Osteoblast (primary cell): Measurements from ENCODE around the gene HACD1. TPM values are rescaled to one million over a fixed set of nuclear protein-coding genes. Genes with fewer than 3 reads are reported as not detected.

ENCODE experiments used
- DNase-seq: peaks from one replicate; pipeline ENCODE4 v3.0.0; 2011; ENCODE audit warnings: low spot score, mixed read lengths; ENCODE audit not compliant: insufficient read length; ENCODE audit errors: missing footprints
- H2AFZ ChIP-seq: 2 replicates; pipeline ENCODE4 v1.6.0; 2011; ENCODE audit warnings: mild to moderate bottlenecking, low read length
- H3K27ac ChIP-seq: 2 replicates; pipeline ENCODE4 v1.5.1; 2011; ENCODE audit warnings: mild to moderate bottlenecking, low read depth, low read length, moderate library complexity
- H3K27me3 ChIP-seq: 2 replicates; pipeline ENCODE4 v1.6.0; 2012; ENCODE audit warnings: mild to moderate bottlenecking, control low read depth, inconsistent platforms, low read length, moderate library complexity; ENCODE audit not compliant: insufficient read depth
- H3K36me3 ChIP-seq: 2 replicates; pipeline ENCODE4 v1.5.1; 2011; ENCODE audit warnings: mild to moderate bottlenecking, low read length, control low read depth, moderate library complexity; ENCODE audit not compliant: insufficient read depth
- H3K4me1 ChIP-seq: 2 replicates; pipeline ENCODE4 v1.5.1; 2011; ENCODE audit warnings: mild to moderate bottlenecking, low read length, control low read depth, moderate library complexity; ENCODE audit not compliant: insufficient read depth
- H3K4me2 ChIP-seq: 2 replicates; pipeline ENCODE4 v1.6.0; 2011; ENCODE audit warnings: mild to moderate bottlenecking, low read length; ENCODE audit not compliant: insufficient read depth
- H3K4me3 ChIP-seq: fragments of 200-600 bp; sonication (generic); 3 replicates; pipeline ENCODE4 v1.5.1; 2012; ENCODE audit warnings: mild to moderate bottlenecking, low read length, inconsistent platforms; ENCODE audit not compliant: insufficient read depth
- H3K79me2 ChIP-seq: 2 replicates; pipeline ENCODE4 v1.6.0; 2012; ENCODE audit warnings: mild to moderate bottlenecking, low read length, control low read depth, inconsistent platforms; ENCODE audit not compliant: insufficient read depth
- H3K9me3 ChIP-seq: 2 replicates; pipeline ENCODE4 v1.5.1; 2011; ENCODE audit warnings: low read depth, low read length, control low read depth
- H4K20me1 ChIP-seq: 2 replicates; pipeline ENCODE4 v1.6.0; 2012; ENCODE audit warnings: mild to moderate bottlenecking, low read length, control low read depth; ENCODE audit not compliant: insufficient read depth
- total RNA-seq: library from RNA; depleted of rRNA; stranded (reverse); fragments of >200 nt; gene quantifications from 2 replicates; pipeline ENCODE4 v1.2.3, GENCODE V29; 2012
- TF ChIP-seq, protein P1 (sequence below): IDR thresholded peaks from 2 replicates; pipeline ENCODE4 v1.5.1; 2011; ENCODE audit warnings: mild to moderate bottlenecking, low read depth, low read length, moderate library complexity; ENCODE audit errors: extremely low read depth

HACD1 gene
- total RNA-seq, 1 donor = 30.0 TPM

DNA sequence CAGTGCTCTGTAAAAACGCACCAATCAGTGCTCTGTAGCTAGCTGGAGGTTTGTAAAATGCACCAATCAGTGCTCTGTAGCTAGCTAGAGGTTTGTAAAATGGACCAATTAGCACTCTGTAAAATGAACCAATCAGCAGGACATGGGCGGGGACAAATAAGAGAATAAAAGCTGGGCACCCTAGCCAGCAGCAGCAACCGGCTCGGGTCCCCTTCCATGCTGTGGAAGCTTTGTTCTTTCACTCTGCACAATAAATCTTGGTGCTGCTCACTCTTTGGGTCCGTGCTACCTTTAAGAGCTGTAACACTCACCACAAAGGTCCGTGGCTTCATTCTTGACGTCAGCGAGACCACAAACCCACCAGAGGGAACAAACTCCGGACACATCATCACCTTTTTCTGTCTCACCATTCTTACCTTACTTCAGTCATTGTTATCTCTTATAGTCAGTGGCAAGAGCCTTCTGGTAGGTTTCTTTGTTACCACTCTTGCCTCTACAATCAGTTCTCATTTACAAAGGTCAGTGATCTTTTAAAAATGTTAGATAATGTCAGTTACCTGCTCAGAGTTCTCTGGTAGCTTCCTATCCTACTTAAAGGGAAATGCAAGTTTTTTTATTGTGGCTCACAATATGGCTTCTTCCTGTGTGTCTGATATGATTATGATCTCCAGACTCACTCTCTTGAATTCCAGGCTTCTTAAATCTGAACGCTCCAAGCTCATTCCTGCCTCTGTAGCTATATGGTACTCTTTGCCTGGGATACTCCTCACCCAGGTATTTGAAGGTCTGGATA lies 31.3 kb upstream of the HACD1 start:
- TF ChIP-seq, protein P1, sequence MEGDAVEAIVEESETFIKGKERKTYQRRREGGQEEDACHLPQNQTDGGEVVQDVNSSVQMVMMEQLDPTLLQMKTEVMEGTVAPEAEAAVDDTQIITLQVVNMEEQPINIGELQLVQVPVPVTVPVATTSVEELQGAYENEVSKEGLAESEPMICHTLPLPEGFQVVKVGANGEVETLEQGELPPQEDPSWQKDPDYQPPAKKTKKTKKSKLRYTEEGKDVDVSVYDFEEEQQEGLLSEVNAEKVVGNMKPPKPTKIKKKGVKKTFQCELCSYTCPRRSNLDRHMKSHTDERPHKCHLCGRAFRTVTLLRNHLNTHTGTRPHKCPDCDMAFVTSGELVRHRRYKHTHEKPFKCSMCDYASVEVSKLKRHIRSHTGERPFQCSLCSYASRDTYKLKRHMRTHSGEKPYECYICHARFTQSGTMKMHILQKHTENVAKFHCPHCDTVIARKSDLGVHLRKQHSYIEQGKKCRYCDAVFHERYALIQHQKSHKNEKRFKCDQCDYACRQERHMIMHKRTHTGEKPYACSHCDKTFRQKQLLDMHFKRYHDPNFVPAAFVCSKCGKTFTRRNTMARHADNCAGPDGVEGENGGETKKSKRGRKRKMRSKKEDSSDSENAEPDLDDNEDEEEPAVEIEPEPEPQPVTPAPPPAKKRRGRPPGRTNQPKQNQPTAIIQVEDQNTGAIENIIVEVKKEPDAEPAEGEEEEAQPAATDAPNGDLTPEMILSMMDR = no peak
- Histone ChIP-seq H3K27ac (no peak overlapping the region), H3K4me1 (peaks cover 44% of the 10 kb centered on the region), H3K4me2 (no peak overlapping the region), H3K36me3 (peaks cover 2% of the 10 kb centered on the region), H3K9me3 (no peaks in the 10 kb centered on the region), H3K4me3 (no peak overlapping the region), H4K20me1 (peaks cover 11% of the 10 kb centered on the region), H3K79me2 (peaks cover 82% of the 10 kb centered on the region), H3K27me3 (no peaks in the 10 kb centered on the region), H2AFZ (no peak overlapping the region)
- no peak for DNase-seq

DNA sequence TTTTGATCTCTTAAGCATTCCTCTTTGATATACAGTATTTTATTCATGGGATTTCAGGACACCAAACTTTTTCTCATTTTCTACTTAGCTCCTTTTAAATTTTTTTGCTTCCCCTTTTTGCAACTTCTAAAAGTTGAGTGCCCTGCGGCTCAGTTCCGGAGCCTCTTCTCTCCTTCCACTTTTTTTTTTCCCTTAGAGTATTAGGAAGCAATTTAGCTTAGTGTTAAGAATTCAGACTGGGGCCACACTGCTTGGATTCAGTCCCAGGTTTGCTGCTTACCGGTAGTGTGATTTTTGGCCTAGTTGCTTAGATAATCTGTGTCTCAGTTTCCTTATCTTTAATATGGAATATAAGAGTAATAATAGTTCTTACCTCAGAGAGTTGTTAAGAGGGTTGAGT lies 30.2 kb upstream of the HACD1 start:
- H3K4me1 ChIP-seq = peaks cover 44% of the 10 kb centered on the region
- no peaks in the 10 kb centered on the region for H3K9me3 ChIP-seq
- H3K79me2 ChIP-seq = peaks cover 79% of the 10 kb centered on the region
- H3K4me3 ChIP-seq = no peak overlapping the region
- H3K4me2 ChIP-seq = no peak overlapping the region
- no peak overlapping the region for H2AFZ ChIP-seq
- TF ChIP-seq, protein P1 = no peak
- peaks cover 2% of the 10 kb centered on the region for H3K36me3 ChIP-seq
- H4K20me1 ChIP-seq = peaks cover 11% of the 10 kb centered on the region
- DNase-seq = no peak
- H3K27me3 ChIP-seq = no peaks in the 10 kb centered on the region
- no peak overlapping the region for H3K27ac ChIP-seq

DNA sequence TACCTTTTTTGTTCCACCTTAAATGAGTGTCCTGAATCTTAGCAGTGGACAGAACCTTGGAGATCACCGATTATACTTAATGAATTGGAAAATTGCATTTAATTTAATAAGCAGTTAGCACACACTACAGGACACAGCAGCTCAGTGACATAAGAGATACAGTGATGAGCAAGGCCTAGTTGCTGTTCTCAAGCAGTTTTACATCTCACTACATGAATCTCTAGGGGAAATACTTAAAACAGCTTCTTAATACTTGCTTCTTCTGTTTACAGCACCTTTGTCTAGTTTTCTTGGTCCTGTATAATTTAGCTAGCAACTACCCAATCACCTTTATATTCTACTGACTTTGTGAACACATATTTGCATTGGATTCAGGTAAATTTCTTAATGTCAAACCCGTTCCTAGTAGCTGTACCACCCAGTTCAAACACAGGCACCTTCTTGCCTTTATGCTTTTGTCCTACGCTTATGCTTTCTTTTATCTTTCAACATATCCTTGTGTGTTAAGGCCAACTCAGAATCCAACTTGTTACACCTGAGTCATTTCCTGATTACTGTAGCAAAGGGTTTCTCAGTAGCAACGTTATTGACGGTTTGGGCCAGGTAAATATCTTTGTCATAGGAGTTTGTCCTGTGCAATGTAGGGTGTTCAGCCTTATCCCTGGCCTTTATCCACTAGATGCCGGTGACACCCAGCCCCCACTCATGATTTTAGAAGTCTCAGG lies 28.6 kb upstream of the HACD1 start:
- H3K4me2 ChIP-seq = peak overlapping the region; percentile 88
- peaks cover 70% of the 10 kb centered on the region for H3K79me2 ChIP-seq
- H3K4me3 ChIP-seq = peak overlapping the region; percentile 86
- H3K9me3 ChIP-seq = no peaks in the 10 kb centered on the region
- H3K27ac ChIP-seq = peak overlapping the region; percentile 99
- H3K27me3 ChIP-seq = no peaks in the 10 kb centered on the region
- H4K20me1 ChIP-seq = peaks cover 11% of the 10 kb centered on the region
- peaks cover 2% of the 10 kb centered on the region for H3K36me3 ChIP-seq
- H3K4me1 ChIP-seq = peaks cover 30% of the 10 kb centered on the region
- TF ChIP-seq, protein P1 = no peak
- DNase-seq = no peak
- H2AFZ ChIP-seq = no peak overlapping the region

DNA sequence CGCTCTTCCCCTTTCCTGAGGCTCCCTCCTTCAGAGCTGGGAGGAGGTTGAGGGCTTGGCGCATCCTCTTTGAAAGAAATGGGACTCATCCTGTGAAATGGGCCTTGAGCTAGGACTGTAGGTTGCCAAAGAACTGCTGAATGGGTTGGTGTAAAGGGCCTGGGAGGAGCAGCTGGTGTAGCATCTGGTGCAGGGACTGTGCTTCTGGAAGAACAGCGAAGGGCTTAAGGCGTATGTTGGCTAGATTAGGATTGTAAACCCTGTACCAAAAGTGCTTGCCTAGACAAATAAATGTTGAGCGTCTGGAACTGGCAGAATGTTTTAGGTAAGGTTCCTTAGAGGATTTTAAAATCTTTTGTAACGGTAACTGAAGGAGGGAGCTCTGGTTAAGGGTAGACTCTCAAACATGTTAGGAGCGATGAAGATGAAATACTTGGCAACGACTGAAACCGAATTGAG lies 27.3 kb upstream of the HACD1 start:
- Histone ChIP-seq H3K27me3 (no peaks in the 10 kb centered on the region), H3K27ac (peak overlapping the region; percentile 99), H3K4me2 (peak overlapping the region; percentile 88), H3K36me3 (peaks cover 2% of the 10 kb centered on the region), H3K9me3 (no peaks in the 10 kb centered on the region), H3K4me3 (peak overlapping the region; percentile 86), H2AFZ (peak overlapping the region; percentile 95), H4K20me1 (peaks cover 11% of the 10 kb centered on the region), H3K79me2 (peaks cover 63% of the 10 kb centered on the region), H3K4me1 (peaks cover 23% of the 10 kb centered on the region)
- DNase-seq = peak; percentile 2
- TF ChIP-seq, protein P1 = no peak
